Islet of Langerhans (tissue), 1 donor: ENCODE measurements around the gene LLGL2.
"Not testable (repeated sequence)": the region's sequence is repeated elsewhere in the genome, so short reads cannot be mapped to it uniquely, and the experiment has no call there.

Source experiments
- FAIRE-seq: peaks from one replicate; lab custom pipeline; 2011; peaks lifted over from hg19 to GRCh38; lab: Jason Lieb, UNC

Gene LLGL2

DNA sequence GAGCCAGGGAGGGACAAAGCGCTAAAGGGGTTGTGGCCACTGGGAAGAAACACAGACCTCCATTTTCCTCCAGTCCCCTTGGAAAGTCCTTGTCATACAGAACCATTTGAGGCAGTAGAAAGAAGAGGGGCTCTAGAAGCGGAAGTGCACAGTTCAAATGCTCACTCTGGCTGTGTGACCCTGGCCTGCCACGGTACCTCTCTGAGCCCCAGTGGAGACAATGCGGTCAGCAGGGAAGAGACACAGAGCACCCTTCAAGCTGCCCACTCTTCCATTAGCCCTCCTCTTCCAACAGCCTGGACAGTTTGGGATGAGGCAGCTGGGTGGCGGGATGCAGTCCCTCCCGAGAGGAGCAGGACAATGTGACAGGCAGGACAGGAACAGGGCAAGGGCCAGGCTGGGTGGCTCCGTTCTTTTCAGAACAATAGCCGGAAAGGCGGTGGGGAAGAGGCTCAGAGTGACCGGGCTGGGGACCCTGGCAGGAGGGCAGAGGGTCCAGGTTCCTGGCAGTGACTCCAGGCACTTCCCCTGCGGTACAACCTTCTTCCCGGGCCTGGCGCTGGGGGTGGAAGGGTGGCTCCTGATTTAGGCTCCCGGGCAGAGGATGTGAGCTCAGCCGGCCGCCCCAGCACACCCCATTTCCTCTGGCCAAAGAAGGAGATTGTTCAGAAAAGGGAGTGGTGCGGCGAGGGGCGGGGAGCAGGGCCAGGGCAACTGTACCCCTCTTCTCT, 15.8 kb upstream of the LLGL2 start:
- FAIRE-seq = no peak

DNA sequence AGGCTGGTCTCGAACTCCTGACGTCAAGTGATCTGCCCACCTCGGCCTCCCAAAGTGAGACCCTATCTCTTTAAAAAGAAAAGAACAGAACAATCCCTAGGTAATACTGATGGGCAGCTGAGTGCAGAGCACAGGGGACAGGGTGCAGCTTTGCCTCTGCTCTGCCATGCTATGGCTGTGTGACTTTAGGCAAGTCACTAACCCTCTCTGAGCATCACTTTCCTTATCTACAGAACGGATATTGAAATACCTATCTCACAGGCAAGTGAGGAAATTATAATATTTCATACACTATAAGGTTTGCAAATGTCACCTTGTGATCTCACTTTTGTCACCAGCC, 14.3 kb upstream of the LLGL2 start:
- FAIRE-seq = no peak

DNA sequence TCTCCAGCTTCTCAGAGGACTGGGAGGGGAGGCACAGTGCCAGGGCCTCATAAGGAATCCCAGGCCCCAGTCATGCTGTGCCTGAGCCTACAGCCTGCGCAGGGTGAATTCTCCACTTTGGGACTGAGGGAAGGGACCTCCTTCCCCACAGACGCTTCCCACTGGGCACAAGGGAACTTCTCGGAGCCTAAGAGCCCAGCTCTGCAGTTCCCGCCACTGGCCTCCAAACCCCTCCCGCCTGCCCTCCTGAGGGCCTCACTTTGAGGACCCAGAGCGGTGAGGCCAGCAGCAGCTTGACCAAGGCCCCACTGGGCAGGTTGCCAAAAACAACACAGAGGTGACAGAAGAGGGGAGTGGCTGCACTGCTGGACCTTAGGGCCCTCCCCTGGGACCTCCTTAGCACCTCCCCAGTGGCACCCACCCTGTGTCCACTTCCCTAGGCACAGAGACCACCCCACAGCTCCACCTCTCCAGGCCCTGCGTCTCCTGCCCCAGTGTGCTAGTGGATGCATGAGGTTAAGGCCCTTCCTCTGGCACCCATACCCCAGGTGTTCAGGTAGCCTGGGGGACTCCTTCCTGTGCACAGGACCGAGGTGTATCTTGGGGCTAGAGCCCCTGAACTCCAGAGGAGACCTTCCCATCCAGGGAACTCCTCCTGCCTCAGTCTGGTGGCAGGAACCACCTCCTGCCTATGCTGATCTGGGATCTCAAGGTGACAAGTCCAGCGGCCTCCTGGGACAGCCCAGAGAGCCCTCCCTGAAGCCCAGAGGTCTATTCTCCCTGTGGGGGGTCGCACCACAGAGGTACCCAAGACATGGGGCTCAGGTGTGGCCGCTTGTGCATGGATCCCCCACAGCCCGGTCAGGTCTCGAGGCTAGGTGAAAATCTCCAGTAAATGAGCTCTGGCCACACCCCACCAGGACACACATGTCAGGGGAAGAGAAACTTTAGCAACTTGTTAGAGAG, 13.6 kb upstream of the LLGL2 start:
- no peak for FAIRE-seq

DNA sequence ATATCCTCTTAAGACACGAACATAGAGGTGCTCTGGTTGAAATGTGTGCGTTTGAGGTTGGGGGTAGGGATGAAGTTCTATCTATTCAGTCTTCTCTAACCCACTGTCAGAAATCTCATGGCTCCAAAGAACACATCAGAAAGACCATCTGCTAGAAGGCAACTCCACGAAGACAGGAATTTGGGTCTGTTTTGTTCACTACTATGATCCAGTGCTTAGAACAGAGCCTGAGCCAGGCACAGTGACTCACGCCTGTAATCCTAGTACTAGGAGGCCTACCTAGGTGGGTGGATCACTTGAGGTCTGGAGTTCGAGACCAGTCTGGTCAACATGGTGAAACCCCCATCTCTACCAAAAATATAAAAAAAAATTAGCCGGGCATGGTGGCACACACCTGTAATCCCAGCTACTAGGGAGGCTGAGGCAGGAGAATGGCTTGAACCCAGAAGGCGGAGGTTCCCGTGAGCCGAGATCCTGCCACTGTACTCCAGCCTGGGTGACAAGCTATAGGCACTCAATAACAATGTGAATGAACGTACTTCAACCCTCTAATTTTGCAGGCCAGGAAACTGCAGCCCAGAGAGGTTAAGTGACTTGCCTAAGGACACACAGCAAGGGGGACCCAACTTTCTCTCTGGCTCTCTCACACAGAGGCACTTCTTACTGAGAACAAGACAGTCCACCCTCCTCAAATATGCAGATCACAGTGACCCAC, 12.4 kb upstream of the LLGL2 start:
- no peak for FAIRE-seq

DNA sequence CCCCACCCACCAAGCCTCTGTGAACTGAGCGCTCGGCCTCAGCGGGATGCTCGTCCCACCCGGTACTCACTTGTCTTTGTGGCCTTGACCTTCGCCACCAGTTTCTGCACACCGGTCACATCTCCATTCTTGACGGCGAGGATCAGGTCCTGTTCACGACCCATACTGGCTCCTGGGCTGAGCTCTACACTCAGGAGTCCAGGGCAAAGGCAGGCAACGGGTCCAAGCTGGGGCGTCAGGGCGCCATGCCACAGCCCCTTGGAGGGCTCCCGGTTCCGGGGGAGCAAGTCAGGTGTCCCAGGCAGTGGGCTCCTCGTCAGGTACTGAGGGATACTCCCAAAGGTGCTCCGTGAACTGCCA, 11.9 kb upstream of the LLGL2 start:
- FAIRE-seq = no peak

DNA sequence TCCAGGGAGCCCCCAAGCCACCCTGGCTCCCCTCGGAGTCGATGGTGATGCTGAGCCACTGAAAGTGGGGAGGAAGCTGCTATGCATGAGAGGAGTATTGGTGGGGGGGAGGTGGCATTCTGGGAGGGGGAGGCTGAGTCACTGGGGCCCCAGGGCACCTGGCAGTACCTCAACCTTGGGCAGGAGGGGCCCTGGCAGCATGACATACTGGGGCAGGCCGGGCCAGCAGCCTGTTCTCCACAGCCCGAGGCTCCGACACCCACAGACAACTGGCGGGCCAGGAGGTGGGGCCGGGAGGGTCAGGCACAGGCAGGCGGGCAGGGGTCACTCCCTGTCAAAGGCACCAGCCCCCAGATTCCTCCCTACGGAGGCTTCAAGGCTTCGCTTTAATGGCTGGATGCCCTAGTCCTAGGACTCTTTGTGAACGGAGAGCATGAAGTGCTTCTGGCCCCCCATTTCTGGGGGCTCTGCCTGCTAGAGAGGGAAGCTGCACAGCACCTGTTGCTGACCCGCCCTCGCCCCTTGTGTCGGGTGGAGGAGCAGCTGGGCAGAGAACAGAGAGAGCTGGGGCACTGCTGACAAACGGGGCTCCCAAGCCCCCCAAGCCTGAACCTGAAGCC, 11.1 kb upstream of the LLGL2 start:
- no peak for FAIRE-seq

- FAIRE-seq = no peak
Measured at GRCh38 chr17:75514919-75515495, 10.5 kb upstream of the LLGL2 start.

- FAIRE-seq = no peak
Measured at GRCh38 chr17:75515496-75516254, 9.8 kb upstream of the LLGL2 start, which contains the start of gene CASKIN2. TSS of gene CASKIN2 (minus strand) at chr17:75515537. CDS start at chr17:75513804, 1,733 bp downstream.

DNA sequence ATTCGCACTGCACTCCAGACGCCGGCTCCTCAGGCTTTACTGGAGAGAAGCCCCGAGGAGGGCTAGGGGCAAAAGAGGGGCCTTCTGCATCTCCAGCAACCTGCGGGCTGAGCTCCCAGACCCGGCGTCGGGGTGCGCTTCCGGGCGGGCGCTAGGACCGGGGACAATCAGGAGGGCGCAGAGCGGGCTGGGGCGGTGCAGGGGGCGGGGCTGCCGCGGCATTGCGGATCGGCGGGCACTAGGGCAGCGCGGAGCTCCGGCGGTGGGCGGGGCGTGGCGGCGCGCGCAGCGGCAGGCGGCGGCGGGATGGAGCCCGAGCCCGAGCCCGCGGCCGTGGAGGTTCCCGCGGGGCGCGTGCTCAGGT, 9.3 kb upstream of the LLGL2 start, which contains the start of gene TSEN54:
Gene TSEN54 (plus strand): TSS at position 274 of the 364 bp plus-strand sequence. CDS start 33 bp downstream, at position 307.
- FAIRE-seq = no peak

- FAIRE-seq = no peak
Measured at GRCh38 chr17:75516619-75517296, 8.7 kb upstream of the LLGL2 start.

DNA sequence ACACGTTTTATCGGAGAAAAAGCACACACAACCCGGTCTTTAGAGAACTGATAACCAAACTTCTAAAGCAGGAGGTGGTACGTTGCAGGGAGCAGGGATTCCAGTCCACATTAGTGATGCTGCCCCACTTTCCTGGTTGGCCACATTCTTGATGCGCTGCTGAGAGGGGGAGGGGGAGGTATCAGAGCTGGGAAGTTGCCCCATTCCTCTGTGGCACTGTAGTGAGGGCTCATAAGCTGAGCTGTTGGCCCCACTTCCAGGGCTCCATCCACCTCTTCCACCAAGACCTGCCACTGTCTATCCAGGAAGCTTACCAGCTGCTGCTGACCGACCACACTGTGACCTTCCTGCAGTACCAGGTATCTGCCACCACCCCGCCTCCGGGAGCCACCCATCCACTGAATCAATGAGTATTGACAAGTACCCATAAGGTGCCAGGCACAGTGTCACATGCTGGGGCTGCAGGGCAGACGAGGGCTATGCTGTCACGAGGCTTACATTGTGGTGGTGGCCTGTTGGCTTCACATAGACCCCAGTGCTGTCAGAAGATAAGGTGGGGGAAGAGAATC, 8.1 kb upstream of the LLGL2 start:
- no peak for FAIRE-seq

GRCh38 chr17:75518201-75518600, 7.3 kb upstream of the LLGL2 start:
- FAIRE-seq = no peak

DNA sequence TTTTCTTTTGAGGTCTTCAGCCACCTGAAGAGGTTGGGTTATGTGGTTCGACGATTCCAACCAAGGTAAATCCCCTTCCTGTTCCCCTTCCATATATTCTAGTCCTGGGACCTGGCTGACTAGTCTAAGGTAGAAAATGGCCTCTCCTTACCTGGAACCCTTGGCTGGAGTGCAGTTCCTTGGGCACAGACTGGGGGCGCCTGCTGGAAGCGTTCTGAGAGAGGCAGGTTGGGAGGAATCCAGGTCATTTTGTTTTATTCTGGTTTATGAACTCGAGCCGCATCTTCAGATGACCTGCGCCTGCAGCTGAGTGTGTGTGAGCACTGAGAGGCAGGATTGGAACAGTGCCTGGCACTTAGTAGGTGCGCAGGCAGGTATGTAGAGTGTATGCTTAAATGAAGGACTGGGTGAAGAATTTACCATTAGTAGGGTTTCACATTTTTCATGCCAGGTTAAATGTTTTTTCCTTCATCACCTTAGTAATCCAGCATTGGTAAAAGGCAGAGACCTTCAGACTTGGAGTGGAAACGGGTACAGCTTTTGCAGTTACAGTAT, 6.4 kb upstream of the LLGL2 start:
- no peak for FAIRE-seq

DNA sequence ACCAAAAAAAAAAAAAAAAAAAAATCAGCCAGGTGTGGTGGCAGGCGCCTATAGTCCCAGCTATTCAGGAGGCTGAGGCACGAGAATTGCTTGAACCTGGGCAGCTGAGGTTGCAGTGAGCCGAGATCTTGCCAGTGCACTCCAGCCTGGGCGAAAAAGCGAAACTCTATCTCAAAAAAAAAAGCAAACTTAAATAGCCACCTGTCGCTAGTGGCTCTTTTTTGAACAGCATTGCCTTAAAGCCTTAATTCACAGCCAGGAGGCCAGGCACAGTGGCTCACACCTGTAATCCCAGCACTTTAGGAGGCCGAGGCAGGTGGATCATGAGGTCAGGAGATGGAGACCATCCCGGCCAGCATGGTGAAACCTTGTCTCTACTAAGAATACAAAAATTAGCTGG, 5.1 kb upstream of the LLGL2 start:
- FAIRE-seq = not testable (repeated sequence)

DNA sequence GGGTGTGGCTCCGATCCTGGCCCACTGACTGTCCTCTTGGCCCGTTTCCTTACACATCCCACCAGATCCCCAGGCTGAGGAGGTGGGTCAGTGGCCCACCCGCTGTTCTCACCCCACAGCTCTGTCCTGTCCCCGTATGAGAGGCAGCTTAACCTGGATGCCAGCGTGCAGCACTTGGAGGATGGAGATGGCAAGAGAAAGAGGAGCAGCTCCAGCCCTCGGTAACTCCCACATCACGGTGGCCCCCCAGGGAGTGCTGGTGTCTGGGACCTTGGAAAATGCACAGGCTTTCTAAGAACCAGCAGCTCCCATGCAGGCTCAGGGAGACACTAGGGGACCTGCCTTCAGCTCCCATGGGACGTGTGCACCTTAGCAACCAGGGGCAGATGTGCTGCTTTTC, 4.2 kb upstream of the LLGL2 start:
- FAIRE-seq = no peak

- no peak for FAIRE-seq
Measured at GRCh38 chr17:75521951-75522727, 3.4 kb upstream of the LLGL2 start.

DNA sequence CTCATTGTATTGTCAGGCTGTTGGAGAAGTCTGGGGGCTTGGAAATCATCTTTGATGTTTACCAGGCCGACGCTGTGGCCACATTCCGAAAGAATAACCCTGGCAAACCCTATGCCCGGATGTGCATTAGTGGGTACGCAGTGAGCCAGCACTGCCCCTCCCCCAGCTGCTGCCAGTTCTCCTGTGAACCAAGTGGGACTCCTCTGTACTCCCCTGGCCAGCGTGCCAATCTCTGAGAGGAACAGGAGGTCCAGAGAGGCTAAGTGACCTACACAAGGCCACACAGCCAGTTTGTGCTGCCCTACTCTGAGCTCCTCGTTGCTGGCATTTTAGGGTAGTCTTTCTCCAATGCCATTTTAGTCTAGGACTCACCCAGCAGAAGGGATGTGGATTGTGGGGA, 1.9 kb upstream of the LLGL2 start:
- no peak for FAIRE-seq

DNA sequence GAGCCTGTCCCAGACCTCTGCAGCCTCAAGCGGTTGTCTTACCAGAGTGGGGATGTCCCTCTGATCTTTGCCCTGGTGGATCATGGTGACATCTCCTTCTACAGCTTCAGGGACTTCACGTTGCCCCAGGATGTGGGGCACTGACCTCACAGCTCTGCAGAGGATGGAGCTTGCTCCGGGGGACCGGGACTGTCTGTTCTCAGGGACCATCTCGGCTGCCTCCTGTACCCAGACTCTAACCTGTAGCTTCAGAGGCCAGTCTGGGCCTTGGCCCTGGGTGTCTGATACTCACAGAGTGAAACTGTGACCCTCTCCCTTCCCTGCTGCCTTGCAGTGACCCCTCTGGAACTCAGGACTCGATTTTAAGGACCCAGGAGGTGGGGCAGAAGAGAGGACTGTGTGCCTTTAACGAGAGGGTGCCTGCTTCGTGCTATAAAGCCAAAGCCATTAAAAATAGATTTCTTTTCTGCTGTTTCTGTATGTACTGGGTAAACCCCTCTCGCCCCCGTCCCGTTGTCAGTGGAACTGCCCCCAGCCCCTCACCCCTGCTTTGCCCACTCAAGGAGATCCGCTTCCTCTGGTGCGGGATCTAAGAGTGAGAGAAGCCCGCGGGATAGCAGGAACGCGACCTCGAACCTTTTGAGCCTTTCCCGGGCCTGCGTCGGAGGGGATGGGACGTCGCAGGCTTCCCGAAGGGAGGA, 1.1 kb upstream of the LLGL2 start:
- FAIRE-seq = no peak
